Measurements from ENCODE around the gene IPPK. TPM values are rescaled to one million over a fixed set of nuclear protein-coding genes. Genes with fewer than 3 reads are reported as not detected.

IPPK gene
- total and polyA plus RNA-seq, 2 experiments from 2014 or later: 10.7 to 17.8 TPM

- Histone ChIP-seq H3K9me3 (ENCODE audit: low read depth) (no peaks in the 10 kb centered on the region), H3F3A (ENCODE audit: insufficient read depth) (no peaks in the 10 kb centered on the region), H3K9me2 (ENCODE audit: insufficient read depth) (no peaks in the 10 kb centered on the region), H3K9ac (no peak overlapping the region), H2AFZ (no peak overlapping the region), H3K4me2 (ENCODE audit: unreplicated experiment) (no peak overlapping the region), H3K4me3 (no peak overlapping the region), H3K27ac (no peak overlapping the region), H3K36me3 (ENCODE audit: low read depth) (peaks cover 45% of the 10 kb centered on the region), H3K4me1 (ENCODE audit: insufficient read depth) (0 out of 2 replicates have a peak, but pooled peaks cover 5% of the 10 kb centered on the region), H3K79me2 (ENCODE audit: insufficient read depth) (peaks cover 34% of the 10 kb centered on the region), H4K20me1 (ENCODE audit: insufficient read depth) (no peaks in the 10 kb centered on the region), H3K27me3 (replicated peaks; ENCODE audit: insufficient read depth) (no peaks in the 10 kb centered on the region)
- TF ChIP-seq EZH2phosphoT487 (IDR thresholded peaks at IDR 0.05; ENCODE audit: insufficient read depth, low read depth): no peak
- no peak for TF ChIP-seq EZH2 (IDR thresholded peaks at IDR 0.05; ENCODE audit: insufficient read depth, poor library complexity, severe bottlenecking)
- in situ Hi-C loops (cut with MboI): loop anchor here (10.0 to 25.0 kb wide), 3 partner anchors 189 to 496 kb away; partner anchors contain the start of genes CENPP and NOL8
- no peak for DNase-seq
- WGBS, 2 experiments (ENCODE audit: low coverage in 1 of 2, low lambda C conversion rate in 2 of 2, missing lambda C conversion rate in 2 of 2): 95% methylated on average over 9 of the region's 9 CpGs
Measured at GRCh38 chr9:92633614-92634278, 36.2 kb downstream of the IPPK start.

- Histone ChIP-seq H3K9me3 (ENCODE audit: low read depth) (no peaks in the 10 kb centered on the region), H2AFZ (no peak overlapping the region), H3K36me3 (ENCODE audit: low read depth) (peaks cover 42% of the 10 kb centered on the region), H3K27ac (no peak overlapping the region), H3K4me3 (no peak overlapping the region), H3K9ac (no peak overlapping the region), H3K9me2 (ENCODE audit: insufficient read depth) (no peaks in the 10 kb centered on the region), H4K20me1 (ENCODE audit: insufficient read depth) (no peaks in the 10 kb centered on the region), H3F3A (ENCODE audit: insufficient read depth) (no peaks in the 10 kb centered on the region), H3K4me2 (ENCODE audit: unreplicated experiment) (no peak overlapping the region), H3K4me1 (ENCODE audit: insufficient read depth) (peaks cover 5% of the 10 kb centered on the region), H3K27me3 (replicated peaks; ENCODE audit: insufficient read depth) (no peaks in the 10 kb centered on the region), H3K79me2 (ENCODE audit: insufficient read depth) (peaks cover 40% of the 10 kb centered on the region)
- no peak for DNase-seq
- in situ Hi-C loops (cut with MboI): loop anchor here (10.0 to 25.0 kb wide), 3 partner anchors 188 to 495 kb away; partner anchors contain the start of genes CENPP and NOL8
- 96% methylated on average over 5 of the region's 5 CpGs for WGBS, 2 experiments (ENCODE audit: low coverage in 1 of 2, low lambda C conversion rate in 2 of 2, missing lambda C conversion rate in 2 of 2)
- TF ChIP-seq EZH2phosphoT487 (IDR thresholded peaks at IDR 0.05; ENCODE audit: insufficient read depth, low read depth) (no peak), EZH2 (IDR thresholded peaks at IDR 0.05; ENCODE audit: insufficient read depth, poor library complexity, severe bottlenecking) (no peak)
Measured at GRCh38 chr9:92632641-92633040, 37.3 kb downstream of the IPPK start.

GRCh38 chr9:92631452-92632343 is 38.2 kb downstream of the IPPK start:
- no peaks in the 10 kb centered on the region for H3K9me2 ChIP-seq (ENCODE audit: insufficient read depth)
- H3K9ac ChIP-seq: no peak overlapping the region
- in situ Hi-C loops (cut with MboI): loop anchor here (10.0 to 25.0 kb wide), 3 partner anchors 187 to 494 kb away; partner anchors contain the start of genes CENPP and NOL8
- no peak overlapping the region for H2AFZ ChIP-seq
- no peak overlapping the region for H3K27ac ChIP-seq
- no peak for DNase-seq
- peaks cover 47% of the 10 kb centered on the region for H3K79me2 ChIP-seq (ENCODE audit: insufficient read depth)
- H3K36me3 ChIP-seq (ENCODE audit: low read depth): peaks cover 33% of the 10 kb centered on the region
- peaks cover 10% of the 10 kb centered on the region for H3K4me1 ChIP-seq (ENCODE audit: insufficient read depth)
- no peaks in the 10 kb centered on the region for H3K27me3 ChIP-seq (replicated peaks; ENCODE audit: insufficient read depth)
- no peaks in the 10 kb centered on the region for H3K9me3 ChIP-seq (ENCODE audit: low read depth)
- no peak overlapping the region for H3K4me3 ChIP-seq
- peaks cover 3% of the 10 kb centered on the region; the same call in 1 of the 2 replicates for H3F3A ChIP-seq (ENCODE audit: insufficient read depth)
- H4K20me1 ChIP-seq (ENCODE audit: insufficient read depth): no peaks in the 10 kb centered on the region
- no peak overlapping the region for H3K4me2 ChIP-seq (ENCODE audit: unreplicated experiment)
- whole genome bisulfite sequencing, 2 experiments (ENCODE audit: low coverage in 1 of 2, low lambda C conversion rate in 2 of 2, missing lambda C conversion rate in 2 of 2): 94 to 95% methylated on average over 13 of the region's 13 CpGs
- TF ChIP-seq EZH2phosphoT487 (IDR thresholded peaks at IDR 0.05; ENCODE audit: insufficient read depth, low read depth) (no peak), EZH2 (IDR thresholded peaks at IDR 0.05; ENCODE audit: insufficient read depth, poor library complexity, severe bottlenecking) (no peak)

GRCh38 chr9:92627651-92628050 is 42.3 kb downstream of the IPPK start:
- Histone ChIP-seq H3K9ac (no peak overlapping the region), H3K9me2 (ENCODE audit: insufficient read depth) (no peaks in the 10 kb centered on the region), H2AFZ (0 out of 2 replicates have a peak overlapping the region, but pooled peaks have one; percentile 2), H3K79me2 (ENCODE audit: insufficient read depth) (peaks cover 61% of the 10 kb centered on the region), H4K20me1 (ENCODE audit: insufficient read depth) (no peaks in the 10 kb centered on the region), H3K27ac (no peak overlapping the region), H3K4me1 (ENCODE audit: insufficient read depth) (peaks cover 10% of the 10 kb centered on the region), H3K27me3 (replicated peaks; ENCODE audit: insufficient read depth) (no peaks in the 10 kb centered on the region), H3K36me3 (ENCODE audit: low read depth) (peaks cover 28% of the 10 kb centered on the region), H3F3A (ENCODE audit: insufficient read depth) (peaks cover 3% of the 10 kb centered on the region; the same call in 1 of the 2 replicates), H3K4me3 (no peak overlapping the region), H3K4me2 (ENCODE audit: unreplicated experiment) (peak overlapping the region; percentile 15), H3K9me3 (ENCODE audit: low read depth) (no peaks in the 10 kb centered on the region)
- in situ Hi-C loops (cut with MboI): loop anchor here (25.0 kb wide), 1 partner anchor 490 kb away; no protein-coding TSS in a partner anchor
- 26 to 30% methylated on average over 5 of the region's 5 CpGs for WGBS, 2 experiments (ENCODE audit: low coverage in 1 of 2, low lambda C conversion rate in 2 of 2, missing lambda C conversion rate in 2 of 2)
- peak; percentile 31 for DNase-seq
- no peak for TF ChIP-seq EZH2 (IDR thresholded peaks at IDR 0.05; ENCODE audit: insufficient read depth, poor library complexity, severe bottlenecking)
- no peak for TF ChIP-seq EZH2phosphoT487 (IDR thresholded peaks at IDR 0.05; ENCODE audit: insufficient read depth, low read depth)

All from GM23248 (cell line).